ENCODE results near the gene SLX4IP.

DNA sequence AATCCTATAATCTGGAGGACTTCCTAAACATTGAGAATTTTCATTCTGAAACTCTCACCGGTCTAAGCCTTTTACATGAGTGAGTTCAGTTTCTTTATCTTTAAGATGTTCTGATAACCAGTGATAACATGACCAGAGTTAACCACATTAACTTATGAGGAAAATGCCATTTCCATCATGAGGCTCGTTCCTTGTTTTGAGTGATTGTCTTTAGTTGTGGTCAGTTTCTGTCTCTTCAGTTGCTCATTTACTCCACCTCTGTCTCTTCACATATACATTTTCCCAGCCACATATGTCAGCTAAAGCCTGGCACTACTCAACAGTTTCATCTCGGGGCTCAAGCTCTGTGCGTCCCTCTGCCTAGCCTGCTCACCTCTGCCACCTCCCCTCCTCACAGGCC, 168.3 kb downstream of the SLX4IP start:
- TF ChIP-seq, protein P1, sequence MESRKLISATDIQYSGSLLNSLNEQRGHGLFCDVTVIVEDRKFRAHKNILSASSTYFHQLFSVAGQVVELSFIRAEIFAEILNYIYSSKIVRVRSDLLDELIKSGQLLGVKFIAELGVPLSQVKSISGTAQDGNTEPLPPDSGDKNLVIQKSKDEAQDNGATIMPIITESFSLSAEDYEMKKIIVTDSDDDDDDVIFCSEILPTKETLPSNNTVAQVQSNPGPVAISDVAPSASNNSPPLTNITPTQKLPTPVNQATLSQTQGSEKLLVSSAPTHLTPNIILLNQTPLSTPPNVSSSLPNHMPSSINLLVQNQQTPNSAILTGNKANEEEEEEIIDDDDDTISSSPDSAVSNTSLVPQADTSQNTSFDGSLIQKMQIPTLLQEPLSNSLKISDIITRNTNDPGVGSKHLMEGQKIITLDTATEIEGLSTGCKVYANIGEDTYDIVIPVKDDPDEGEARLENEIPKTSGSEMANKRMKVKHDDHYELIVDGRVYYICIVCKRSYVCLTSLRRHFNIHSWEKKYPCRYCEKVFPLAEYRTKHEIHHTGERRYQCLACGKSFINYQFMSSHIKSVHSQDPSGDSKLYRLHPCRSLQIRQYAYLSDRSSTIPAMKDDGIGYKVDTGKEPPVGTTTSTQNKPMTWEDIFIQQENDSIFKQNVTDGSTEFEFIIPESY (IDR thresholded peaks at IDR 0.05; ENCODE audit: extremely low read depth, insufficient replicate concordance, low read length): no peak
- TF ChIP-seq POLR2A (IDR thresholded peaks at IDR 0.05; ENCODE audit: borderline replicate concordance, extremely low read depth, insufficient read depth, insufficient read length) (no peak), YY1 (IDR thresholded peaks at IDR 0.05; ENCODE audit: extremely low read depth, insufficient replicate concordance, low read depth, low read length) (no peak), SIN3A (IDR thresholded peaks at IDR 0.05; ENCODE audit: low read depth) (no peak)
- TF ChIP-seq, protein P2, sequence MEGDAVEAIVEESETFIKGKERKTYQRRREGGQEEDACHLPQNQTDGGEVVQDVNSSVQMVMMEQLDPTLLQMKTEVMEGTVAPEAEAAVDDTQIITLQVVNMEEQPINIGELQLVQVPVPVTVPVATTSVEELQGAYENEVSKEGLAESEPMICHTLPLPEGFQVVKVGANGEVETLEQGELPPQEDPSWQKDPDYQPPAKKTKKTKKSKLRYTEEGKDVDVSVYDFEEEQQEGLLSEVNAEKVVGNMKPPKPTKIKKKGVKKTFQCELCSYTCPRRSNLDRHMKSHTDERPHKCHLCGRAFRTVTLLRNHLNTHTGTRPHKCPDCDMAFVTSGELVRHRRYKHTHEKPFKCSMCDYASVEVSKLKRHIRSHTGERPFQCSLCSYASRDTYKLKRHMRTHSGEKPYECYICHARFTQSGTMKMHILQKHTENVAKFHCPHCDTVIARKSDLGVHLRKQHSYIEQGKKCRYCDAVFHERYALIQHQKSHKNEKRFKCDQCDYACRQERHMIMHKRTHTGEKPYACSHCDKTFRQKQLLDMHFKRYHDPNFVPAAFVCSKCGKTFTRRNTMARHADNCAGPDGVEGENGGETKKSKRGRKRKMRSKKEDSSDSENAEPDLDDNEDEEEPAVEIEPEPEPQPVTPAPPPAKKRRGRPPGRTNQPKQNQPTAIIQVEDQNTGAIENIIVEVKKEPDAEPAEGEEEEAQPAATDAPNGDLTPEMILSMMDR (IDR thresholded peaks at IDR 0.05 in 2 of 3, conservative IDR thresholded peaks at IDR 0.05 in 1 of 3; ENCODE audit: borderline replicate concordance in 1 of 3, insufficient read depth in 1 of 3, low read depth in 2 of 3, low read length in 2 of 3): no peak

Measured in HCT116 (cell line).